ENCODE results near the gene CHADL. TPM values are rescaled to one million over a fixed set of nuclear protein-coding genes. Genes with fewer than 3 reads are reported as not detected.

The CHADL gene
- total RNA-seq, 1 donor from 2014 or later: 1.6 TPM

- FAIRE-seq (no peak), DNase-seq (ENCODE audit: low spot score in 2 of 2) (no peak)
Measured at GRCh38 chr22:41256254-41257253, 15.8 kb upstream of the CHADL start.

GRCh38 chr22:41254230-41254629 is 13.5 kb upstream of the CHADL start:
- FAIRE-seq (no peak), DNase-seq (ENCODE audit: low spot score in 2 of 2) (no peak)

GRCh38 chr22:41252365-41252764 is 11.6 kb upstream of the CHADL start:
- FAIRE-seq: no peak
- no peak for DNase-seq (ENCODE audit: low spot score in 2 of 2)

- no peak for FAIRE-seq
Measured at GRCh38 chr22:41250127-41250526, 9.4 kb upstream of the CHADL start.

GRCh38 chr22:41249442-41249841 is 8.7 kb upstream of the CHADL start:
- FAIRE-seq: no peak
- no peak for DNase-seq (ENCODE audit: low spot score in 2 of 2)

More at GRCh38 chr22:41250127-41250526, 9.4 kb upstream of the CHADL start:
- DNase-seq (ENCODE audit: low spot score in 2 of 2): no peak

GRCh38 chr22:41248758-41249157 is 8.0 kb upstream of the CHADL start:
- DNase-seq (ENCODE audit: low spot score in 2 of 2) (no peak), FAIRE-seq (no peak)

- FAIRE-seq (no peak), DNase-seq (ENCODE audit: low spot score in 2 of 2) (no peak)
Measured at GRCh38 chr22:41248314-41248713, 7.6 kb upstream of the CHADL start.

GRCh38 chr22:41247703-41248102 is 7.0 kb upstream of the CHADL start:
- no peak for FAIRE-seq
- no peak for DNase-seq (ENCODE audit: low spot score in 2 of 2)

- DNase-seq (ENCODE audit: low spot score in 2 of 2): no peak
- no peak for FAIRE-seq
Measured at GRCh38 chr22:41245917-41246499, 5.3 kb upstream of the CHADL start.

GRCh38 chr22:41243361-41243760 is 2.6 kb upstream of the CHADL start:
- DNase-seq (ENCODE audit: low spot score in 2 of 2) (no peak), FAIRE-seq (no peak)

GRCh38 chr22:41242396-41243117 is 1.8 kb upstream of the CHADL start:
- FAIRE-seq (no peak), DNase-seq (ENCODE audit: low spot score in 2 of 2) (no peak)

GRCh38 chr22:41241133-41241676 is 474 bp upstream of the CHADL start:
- FAIRE-seq (no peak), DNase-seq (ENCODE audit: low spot score in 2 of 2) (no peak)

GRCh38 chr22:41239443-41240128 is 1.1 kb downstream of the CHADL start:
- FAIRE-seq (no peak), DNase-seq (ENCODE audit: low spot score in 2 of 2) (peak in 1 of 2 donors; percentile 72)

GRCh38 chr22:41238570-41239442 is 1.9 kb downstream of the CHADL start:
- DNase-seq (ENCODE audit: low spot score in 2 of 2) (no peak), FAIRE-seq (no peak)

GRCh38 chr22:41237707-41238569 is 2.8 kb downstream of the CHADL start:
- DNase-seq (ENCODE audit: low spot score in 2 of 2) (peak; percentile 74 to 81), FAIRE-seq (no peak)

GRCh38 chr22:41237036-41237706 is 3.6 kb downstream of the CHADL start:
- no peak for FAIRE-seq

GRCh38 chr22:41234815-41235695 is 5.7 kb downstream of the CHADL start:
- DNase-seq (ENCODE audit: low spot score in 2 of 2) (no peak), FAIRE-seq (no peak)

More at GRCh38 chr22:41237036-41237706, 3.6 kb downstream of the CHADL start:
- no peak for DNase-seq (ENCODE audit: low spot score in 2 of 2)
